Astrocyte of the spinal cord (primary cell): ENCODE data around the gene NSDHL.
"Not testable (repeated sequence)": the region's sequence is repeated elsewhere in the genome, so short reads cannot be mapped to it uniquely, and the experiment has no call there.

Experiments
- DNase-seq: peaks from one replicate; pipeline ENCODE4 v3.0.0; 2011; ENCODE audit warnings: low read depth, low spot score
- H3K4me3 ChIP-seq: 2 replicates; pipeline ENCODE4 v1.5.1; 2011; ENCODE audit warnings: low read depth, mild to moderate bottlenecking, low read length, moderate library complexity
- in situ Hi-C: cut with HindIII; loops from 2 replicates; pipeline ENCODE4 v1.10.0; 2017; ENCODE audit warnings: low sequenced_read_pairs
- TF ChIP-seq, protein P1 (sequence below): IDR thresholded peaks from 2 replicates; pipeline ENCODE4 v1.5.1; 2012; ENCODE audit warnings: low read depth, mild to moderate bottlenecking, low read length, inconsistent platforms

NSDHL gene

DNA sequence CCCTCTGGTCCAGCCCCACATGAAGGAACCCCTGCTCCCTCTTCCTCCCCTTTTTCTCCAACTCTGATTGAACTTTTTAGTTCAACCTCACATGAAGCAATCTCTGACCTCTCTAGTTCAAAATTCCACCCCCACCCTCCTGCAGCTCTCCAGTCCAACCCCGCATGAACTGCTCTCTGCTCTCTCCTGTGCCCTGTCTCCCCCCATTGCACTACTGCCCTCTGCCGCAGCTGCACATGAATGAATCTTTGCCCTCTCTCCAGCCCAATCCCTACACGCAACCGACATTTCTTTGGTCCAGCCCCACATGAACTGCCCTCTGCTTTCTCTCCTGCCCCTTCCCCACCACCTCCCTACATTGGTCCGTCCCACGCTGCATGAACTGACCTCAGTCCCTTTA lies 7.2 kb upstream of the NSDHL start:
- TF ChIP-seq, protein P1, sequence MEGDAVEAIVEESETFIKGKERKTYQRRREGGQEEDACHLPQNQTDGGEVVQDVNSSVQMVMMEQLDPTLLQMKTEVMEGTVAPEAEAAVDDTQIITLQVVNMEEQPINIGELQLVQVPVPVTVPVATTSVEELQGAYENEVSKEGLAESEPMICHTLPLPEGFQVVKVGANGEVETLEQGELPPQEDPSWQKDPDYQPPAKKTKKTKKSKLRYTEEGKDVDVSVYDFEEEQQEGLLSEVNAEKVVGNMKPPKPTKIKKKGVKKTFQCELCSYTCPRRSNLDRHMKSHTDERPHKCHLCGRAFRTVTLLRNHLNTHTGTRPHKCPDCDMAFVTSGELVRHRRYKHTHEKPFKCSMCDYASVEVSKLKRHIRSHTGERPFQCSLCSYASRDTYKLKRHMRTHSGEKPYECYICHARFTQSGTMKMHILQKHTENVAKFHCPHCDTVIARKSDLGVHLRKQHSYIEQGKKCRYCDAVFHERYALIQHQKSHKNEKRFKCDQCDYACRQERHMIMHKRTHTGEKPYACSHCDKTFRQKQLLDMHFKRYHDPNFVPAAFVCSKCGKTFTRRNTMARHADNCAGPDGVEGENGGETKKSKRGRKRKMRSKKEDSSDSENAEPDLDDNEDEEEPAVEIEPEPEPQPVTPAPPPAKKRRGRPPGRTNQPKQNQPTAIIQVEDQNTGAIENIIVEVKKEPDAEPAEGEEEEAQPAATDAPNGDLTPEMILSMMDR, result no peak
- no peak overlapping the region for H3K4me3 ChIP-seq
- in situ Hi-C loops, result no loop called here
- no peak for DNase-seq

DNA sequence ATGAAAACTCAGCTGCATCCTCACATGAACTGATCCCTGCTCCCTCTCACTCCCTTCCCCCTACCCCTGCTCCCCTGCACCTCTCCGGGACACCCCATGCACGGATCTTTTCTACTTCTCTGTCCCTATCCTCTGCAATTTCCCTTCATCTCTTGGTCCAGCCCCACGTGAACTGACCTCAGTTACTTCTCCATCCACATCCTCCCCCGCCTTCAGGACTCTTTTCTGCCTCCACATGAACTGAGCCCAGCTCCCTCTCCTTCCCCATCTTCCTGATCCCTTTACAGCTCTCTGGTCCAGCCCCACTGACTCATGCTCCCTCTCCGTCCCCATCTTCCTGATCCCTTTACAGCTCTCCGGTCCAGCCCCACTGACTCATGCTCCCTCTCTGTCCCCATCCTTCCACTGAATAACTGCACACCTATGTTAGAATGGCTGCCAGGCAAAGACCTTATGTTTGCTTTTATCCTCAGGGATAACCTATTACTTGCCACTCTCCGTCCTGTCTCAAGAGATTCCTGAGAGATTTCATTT lies 6.0 kb upstream of the NSDHL start:
- TF ChIP-seq, protein P1, result no peak
- in situ Hi-C loops, result no loop called here
- H3K4me3 ChIP-seq, result no peak overlapping the region
- DNase-seq, result no peak

DNA sequence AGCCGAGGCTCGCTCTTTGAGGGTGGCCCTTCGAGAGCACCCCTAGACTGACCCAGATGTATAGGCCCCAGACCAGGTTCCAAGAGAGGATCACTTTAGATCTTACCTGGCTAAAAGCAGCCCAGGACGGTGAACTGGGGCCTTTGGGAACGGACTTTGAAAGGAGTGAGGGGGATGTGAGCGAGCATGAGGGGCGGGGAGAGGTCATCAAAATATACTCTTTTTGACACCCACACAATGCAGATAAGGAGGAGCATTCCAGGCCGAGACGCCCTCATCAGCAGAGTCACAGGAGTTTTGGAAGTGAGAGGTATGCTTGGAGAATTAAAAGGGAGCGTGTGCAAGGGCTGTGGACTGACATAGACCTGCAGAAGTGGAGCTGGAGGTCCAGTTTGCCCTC lies 528 bp downstream of the NSDHL start:
- in situ Hi-C loops, result no loop called here
- H3K4me3 ChIP-seq, result peak overlapping the region; percentile 77
- no peak for DNase-seq
- TF ChIP-seq, protein P1, result no peak

DNA sequence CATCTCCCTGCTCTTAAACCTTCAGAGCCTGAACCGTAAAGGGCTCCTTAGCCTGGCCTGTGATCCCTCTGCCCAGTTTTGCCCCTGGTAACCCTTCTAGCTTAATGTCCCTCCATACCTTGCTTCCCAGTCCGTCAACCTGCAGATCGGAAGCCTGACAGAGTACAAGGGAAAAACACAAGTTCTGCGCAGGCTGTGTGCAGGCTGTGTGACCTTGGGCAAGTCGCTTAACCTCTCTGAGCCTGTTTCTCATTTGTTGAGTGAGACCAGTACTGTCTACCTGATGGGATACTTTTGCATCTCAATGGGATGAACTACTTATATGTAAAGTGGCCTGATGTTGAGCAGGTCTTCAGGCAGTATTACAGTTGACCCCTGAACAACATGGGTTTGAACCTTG lies 1.7 kb downstream of the NSDHL start:
- TF ChIP-seq, protein P1, result no peak
- no peak for DNase-seq
- no peak overlapping the region for H3K4me3 ChIP-seq
- in situ Hi-C loops, result no loop called here

DNA sequence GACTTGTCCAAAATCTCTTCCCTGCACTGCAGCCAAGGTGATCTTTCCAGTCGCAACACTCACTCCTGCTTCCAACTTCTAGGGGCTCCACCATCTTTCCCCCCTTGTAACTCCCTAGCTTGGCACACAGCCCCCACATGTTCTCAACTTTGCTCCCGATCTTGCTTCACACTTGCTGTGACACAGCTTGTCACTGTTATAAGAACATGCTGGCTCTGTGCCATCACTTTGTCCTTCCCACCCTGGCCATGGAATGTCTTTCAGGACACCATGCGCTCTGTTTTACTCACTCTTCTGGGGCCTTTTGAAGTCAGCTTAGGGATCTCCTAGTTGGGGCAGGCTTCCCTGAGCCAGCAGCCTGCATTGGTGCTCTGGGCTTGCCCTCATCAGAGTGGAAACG lies 2.5 kb downstream of the NSDHL start:
- in situ Hi-C loops, result no loop called here
- no peak for DNase-seq
- TF ChIP-seq, protein P1, result no peak
- H3K4me3 ChIP-seq, result no peak overlapping the region

DNA sequence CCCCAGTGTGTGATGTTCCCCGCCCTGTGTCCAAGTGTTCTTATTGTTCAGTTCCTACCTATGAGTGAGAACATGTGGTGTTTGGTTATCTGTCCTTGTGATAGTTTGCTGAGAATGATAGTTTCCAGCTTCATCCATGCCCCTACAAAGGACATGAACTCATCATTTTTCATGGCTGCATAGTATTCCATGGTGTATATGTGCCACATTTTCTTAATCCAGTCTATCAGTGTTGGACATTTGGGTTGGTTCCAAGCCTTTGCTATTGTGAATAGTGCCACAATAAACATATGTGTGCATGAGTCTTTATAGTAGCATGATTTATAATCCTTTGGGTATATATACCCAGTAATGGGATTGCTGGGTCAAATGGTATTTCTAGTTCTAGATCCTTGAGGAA lies 4.6 kb downstream of the NSDHL start:
- DNase-seq, in situ Hi-C loops, H3K4me3 ChIP-seq: not testable (repeated sequence)

DNA sequence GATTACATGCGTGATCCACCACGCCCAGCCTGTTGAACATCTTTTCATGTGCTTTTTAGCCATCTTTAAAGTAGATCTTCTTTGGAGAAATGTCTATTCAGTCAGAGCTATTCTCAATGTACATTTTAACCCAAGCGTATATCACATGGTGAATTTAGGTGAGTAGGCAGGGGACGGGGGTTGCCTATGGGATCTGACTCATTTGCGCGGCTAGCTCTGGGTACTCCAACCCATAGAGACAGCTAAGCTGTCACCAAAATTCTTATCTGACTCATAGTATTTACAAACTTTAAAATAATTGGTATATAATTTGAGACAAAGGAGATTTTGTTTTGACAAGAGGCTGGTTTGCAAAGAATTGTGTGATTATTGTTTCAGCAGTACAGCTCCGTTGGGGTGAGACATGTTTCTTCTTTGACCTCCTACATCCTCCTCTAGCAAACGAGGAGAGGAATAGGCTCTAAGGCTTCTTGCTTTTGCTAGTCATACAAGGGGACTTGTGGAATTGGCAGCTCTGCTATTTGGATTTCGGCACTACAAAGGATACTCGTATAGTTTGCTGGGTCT lies 12.0 kb downstream of the NSDHL start:
- in situ Hi-C loops, result no loop called here
- TF ChIP-seq, protein P1, result no peak
- DNase-seq, result no peak
- no peak overlapping the region for H3K4me3 ChIP-seq
